Raji (cell line): ENCODE results near the gene HNRNPR.

Experiments used
- POLR2A ChIP-seq: IDR thresholded peaks from 2 replicates; pipeline ENCODE4 v1.6.1; 2011; ENCODE audit warnings: low read depth, low read length, control low read depth; ENCODE audit not compliant: insufficient read depth

HNRNPR gene

GRCh38 chr1:23370709-23371584 is 26.9 kb upstream of the HNRNPR start:
- TF ChIP-seq POLR2A: no peak

DNA sequence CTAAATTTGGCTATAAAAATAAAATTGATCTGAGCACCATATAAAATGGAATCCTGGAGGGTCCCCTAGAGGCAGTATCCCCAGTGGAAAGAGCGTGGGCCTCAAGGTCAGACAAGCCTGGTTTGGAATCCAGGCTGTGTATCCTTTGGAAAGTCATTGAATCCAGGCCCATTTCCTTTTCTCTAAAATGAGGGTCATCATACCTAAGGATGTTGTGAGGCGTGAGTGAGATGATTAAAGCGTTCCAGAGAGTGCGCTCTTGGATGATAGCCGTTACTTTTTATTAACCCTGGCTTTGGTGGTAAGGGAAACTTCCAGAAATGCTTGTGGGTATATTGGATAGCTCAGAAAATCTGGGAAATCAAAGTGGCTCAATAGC is 26.2 kb upstream of the HNRNPR start:
- TF ChIP-seq POLR2A: no peak

GRCh38 chr1:23369335-23370013 is 25.4 kb upstream of the HNRNPR start, which contains the start of gene ZNF436:
ZNF436 (minus strand) TSS chr1:23369836; CDS start chr1:23368005, 1,831 bp downstream.
- no peak for TF ChIP-seq POLR2A

GRCh38 chr1:23368562-23369334 is 24.7 kb upstream of the HNRNPR start:
- peak; percentile 92 for TF ChIP-seq POLR2A

- peak; percentile 97 for TF ChIP-seq POLR2A
Measured at GRCh38 chr1:23367791-23368561, 23.9 kb upstream of the HNRNPR start.

GRCh38 chr1:23367451-23367790 is 23.3 kb upstream of the HNRNPR start:
- no peak for TF ChIP-seq POLR2A

DNA sequence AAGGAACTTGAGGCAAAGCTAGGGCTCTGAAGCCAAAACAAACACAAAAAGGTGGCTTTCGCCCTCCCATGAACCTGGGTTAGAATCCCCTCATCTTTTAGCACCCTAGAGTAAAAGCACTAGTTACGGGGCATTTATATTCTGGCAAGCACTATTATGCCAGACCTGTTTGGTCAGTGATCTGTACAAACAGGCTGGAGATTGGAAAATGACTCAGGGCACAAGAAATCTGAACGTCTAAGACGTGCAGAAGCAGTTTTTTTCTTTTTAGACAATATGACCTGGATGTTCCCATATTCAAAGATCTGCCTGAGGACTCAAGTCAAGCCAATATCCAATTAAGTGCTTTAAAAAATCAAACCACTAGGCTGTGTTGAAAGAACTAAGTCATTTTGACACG is 22.5 kb upstream of the HNRNPR start:
- TF ChIP-seq POLR2A: no peak

DNA sequence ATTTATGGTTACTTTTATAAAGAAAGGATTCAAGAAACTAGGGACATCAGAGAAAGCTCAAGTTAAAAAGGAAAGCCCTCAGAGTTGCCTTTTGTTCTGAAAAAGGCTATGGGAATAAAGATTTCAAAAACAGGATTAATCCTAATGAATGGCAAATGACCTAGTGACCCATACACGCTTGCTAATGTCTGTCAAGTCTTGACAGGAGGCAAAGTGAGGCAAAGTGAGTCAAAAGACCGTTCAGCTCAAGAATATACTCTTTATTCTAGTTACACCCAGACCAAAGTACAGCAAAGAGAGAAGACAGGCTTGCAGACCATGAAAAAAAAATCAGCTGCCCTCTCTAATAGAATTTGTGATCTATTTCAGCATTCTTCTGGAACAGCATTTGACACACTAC is 22.1 kb upstream of the HNRNPR start:
- no peak for TF ChIP-seq POLR2A

DNA sequence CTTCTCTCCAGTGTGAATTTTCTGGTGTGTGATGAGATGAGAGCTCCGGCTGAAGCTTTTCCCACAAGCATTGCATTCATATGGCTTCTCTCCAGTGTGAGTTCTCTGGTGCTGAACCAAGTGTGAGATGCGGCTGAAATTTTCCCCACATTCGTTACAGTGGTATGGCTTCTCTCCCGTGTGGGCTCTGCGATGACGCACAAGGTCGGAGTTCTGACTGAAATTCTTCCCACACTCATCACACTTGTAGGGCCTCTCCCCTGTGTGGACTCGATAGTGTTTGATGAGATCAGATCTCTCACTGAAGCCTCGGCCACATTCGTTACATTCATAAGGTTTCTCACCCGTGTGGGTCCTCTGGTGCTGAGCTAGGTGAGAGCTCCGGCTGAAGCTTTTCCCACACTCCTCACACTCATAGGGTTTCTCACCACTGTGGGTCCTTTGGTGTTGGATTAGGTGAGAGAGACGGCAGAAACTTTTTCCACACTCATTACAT is 18.2 kb upstream of the HNRNPR start:
- TF ChIP-seq POLR2A: no peak

GRCh38 chr1:23358310-23358875 is 14.3 kb upstream of the HNRNPR start:
- TF ChIP-seq POLR2A: no peak

GRCh38 chr1:23357138-23357908 is 13.2 kb upstream of the HNRNPR start:
- TF ChIP-seq POLR2A: no peak

DNA sequence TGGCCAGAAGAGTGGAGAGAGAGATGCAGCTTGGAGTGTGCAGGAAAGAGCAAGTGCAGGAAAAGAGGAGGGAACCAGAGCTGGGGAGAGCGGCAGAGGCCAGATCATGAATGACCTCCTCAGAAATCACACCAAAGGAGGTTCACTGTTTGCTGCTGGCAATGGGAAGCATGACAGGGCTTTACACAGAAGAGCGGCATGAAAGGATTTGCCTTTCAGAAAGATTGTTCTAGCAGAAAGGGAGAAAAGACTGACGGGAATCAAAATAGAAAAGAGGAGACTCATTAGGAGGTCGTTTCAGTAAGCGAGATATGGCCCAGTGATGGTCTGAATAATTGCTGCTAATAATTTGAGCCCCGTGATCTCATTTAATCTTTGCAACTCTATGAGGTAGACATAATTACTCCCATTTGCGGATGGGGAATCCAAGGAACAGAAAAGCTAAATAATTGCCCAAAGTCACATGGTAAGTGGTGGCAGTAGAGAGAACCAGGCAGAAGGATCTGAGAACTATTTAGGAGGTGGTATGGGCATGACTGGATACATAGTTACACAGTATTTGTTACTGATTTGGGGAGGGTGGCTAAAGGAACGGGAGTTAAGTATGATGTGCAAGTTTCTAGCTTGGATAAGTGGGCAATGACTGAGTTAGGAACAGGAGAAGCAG is 12.5 kb upstream of the HNRNPR start:
- no peak for TF ChIP-seq POLR2A

- TF ChIP-seq POLR2A: no peak
Measured at GRCh38 chr1:23354245-23354644, 10.2 kb upstream of the HNRNPR start.

DNA sequence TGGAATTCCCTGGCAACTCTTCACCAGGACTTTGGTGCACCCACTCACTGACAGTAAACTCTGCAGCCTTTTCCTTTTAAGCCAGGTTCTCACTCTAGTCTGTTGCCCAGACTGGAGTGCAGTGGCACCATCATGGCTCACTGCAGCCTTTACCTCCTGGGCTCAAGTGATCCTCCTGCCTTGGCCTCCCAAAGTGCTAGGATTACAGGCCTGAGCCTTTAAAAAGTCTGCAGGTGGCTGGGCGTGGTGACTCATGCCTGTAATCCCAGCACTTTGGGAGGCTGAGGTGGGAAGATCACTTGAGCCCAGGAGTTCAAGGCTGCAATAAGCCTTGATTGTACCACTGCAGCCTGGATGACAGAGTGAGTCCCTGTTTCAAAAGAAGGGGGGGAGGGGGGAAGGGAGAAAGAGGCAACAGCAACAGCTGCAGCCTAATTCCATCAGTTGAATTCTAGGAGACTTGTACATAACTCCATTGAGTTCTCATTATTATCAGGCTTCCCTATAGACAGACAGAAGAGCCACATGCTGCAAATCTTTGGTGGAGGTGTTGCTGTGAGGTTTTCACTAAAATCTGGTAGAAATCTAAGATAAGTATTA is 8.1 kb upstream of the HNRNPR start:
- TF ChIP-seq POLR2A: no peak
